Activated CD8-positive, alpha-beta T cell treated with anti-CD3 and anti-CD28 coated beads, Interleukin-2, amount 10 ng/mL, durations not matched to agents 7 days and 5 days (primary cell): ENCODE data around the gene MINDY3. TPM values are rescaled to one million over a fixed set of nuclear protein-coding genes. Genes with fewer than 3 reads are reported as not detected.

Experiments
- ATAC-seq: fragments of 150-1000 bp; cut with Tn5 transposase; one replicate; pipeline ENCODE4 v1.10.0; 2021; ENCODE audit warnings: moderate library complexity
- CTCF ChIA-PET: fragments of 350-600 bp; sonication (Branson Sonifier 250); formaldehyde crosslinking; loops from one replicate; lab custom pipeline; 2021; ENCODE audit warnings: antibody characterized with exemption; lab: Charles Lee
- POLR2A ChIA-PET: fragments of 350-600 bp; sonication (Branson Sonifier 250); formaldehyde crosslinking; loops from one replicate; lab custom pipeline; 2021; ENCODE audit warnings: antibody characterized with exemption; lab: Charles Lee
- DNase-seq: peaks from one replicate; pipeline ENCODE4 v3.0.0-alpha.2; 2020
- H3K27ac Mint-ChIP-seq: one replicate; pipeline ENCODE4 v1.8.0; 2021; ENCODE audit warnings: mild to moderate bottlenecking, mixed read lengths
- H3K27me3 Mint-ChIP-seq: one replicate; pipeline ENCODE4 v1.8.0; 2021; ENCODE audit warnings: low read depth, mixed read lengths
- H3K36me3 Mint-ChIP-seq: one replicate; pipeline ENCODE4 v1.8.0; 2021; ENCODE audit warnings: low read depth, mixed read lengths
- H3K4me1 Mint-ChIP-seq: one replicate; pipeline ENCODE4 v1.8.0; 2021; ENCODE audit warnings: low read depth, mixed read lengths
- H3K4me3 Mint-ChIP-seq: one replicate; pipeline ENCODE4 v1.8.0; 2021; ENCODE audit warnings: mild to moderate bottlenecking, mixed read lengths
- H3K9me3 Mint-ChIP-seq: one replicate; pipeline ENCODE4 v1.8.0; 2022; ENCODE audit warnings: mixed read lengths; ENCODE audit not compliant: insufficient read depth
- total RNA-seq, 2 experiments: library from RNA; stranded (reverse); gene quantifications; one replicate each; pipeline ENCODE4 v1.2.3, GENCODE V29; 2021

The MINDY3 gene
- total RNA-seq, 2 experiments from 2014 or later: 16.5 to 17.9 TPM

DNA sequence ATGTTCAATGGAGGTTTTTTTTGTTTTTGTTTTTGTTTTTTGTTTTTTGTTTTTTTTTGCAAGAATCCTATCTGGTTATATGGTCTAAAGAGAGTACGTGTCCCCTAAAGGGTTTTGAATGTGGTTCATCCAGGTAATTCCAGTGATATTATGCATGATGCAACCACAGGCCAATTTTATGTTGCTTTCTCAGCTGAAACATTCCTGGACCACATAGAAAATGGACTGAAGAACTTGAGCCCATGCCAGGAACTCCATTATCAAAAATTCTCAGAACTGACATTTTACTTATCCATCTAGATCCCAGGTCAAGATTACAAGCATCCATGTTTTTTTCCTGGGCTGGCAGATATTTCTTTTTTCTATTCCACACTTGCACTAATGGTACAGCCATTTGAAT lies 11.5 kb upstream of the MINDY3 start:
- DNase-seq: no peak
- Mint-ChIP-seq H3K27me3 (peaks cover 50% of the 10 kb centered on the region), H3K4me1 (no peaks in the 10 kb centered on the region), H3K9me3 (peaks cover 5% of the 10 kb centered on the region), H3K36me3 (no peaks in the 10 kb centered on the region), H3K4me3 (no peak overlapping the region), H3K27ac (no peak overlapping the region)
- POLR2A ChIA-PET: no interaction called here
- no peak for ATAC-seq
- CTCF ChIA-PET: no interaction called here

- Mint-ChIP-seq H3K4me1 (no peaks in the 10 kb centered on the region), H3K4me3 (no peak overlapping the region), H3K36me3 (no peaks in the 10 kb centered on the region), H3K27me3 (peaks cover 46% of the 10 kb centered on the region), H3K27ac (no peak overlapping the region), H3K9me3 (peaks cover 5% of the 10 kb centered on the region)
- POLR2A ChIA-PET: no interaction called here
- no peak for ATAC-seq
- CTCF ChIA-PET: no interaction called here
- DNase-seq: no peak
Measured at GRCh38 chr10:15869935-15870334, 9.6 kb upstream of the MINDY3 start.

GRCh38 chr10:15868006-15868405 lies 7.7 kb upstream of the MINDY3 start:
- peaks cover 45% of the 10 kb centered on the region for H3K27me3 Mint-ChIP-seq
- no peak overlapping the region for H3K27ac Mint-ChIP-seq
- POLR2A ChIA-PET: no interaction called here
- no peak for DNase-seq
- no peaks in the 10 kb centered on the region for H3K36me3 Mint-ChIP-seq
- H3K4me3 Mint-ChIP-seq: no peak overlapping the region
- ATAC-seq: no peak
- CTCF ChIA-PET: no interaction called here
- no peaks in the 10 kb centered on the region for H3K4me1 Mint-ChIP-seq
- peaks cover under 1% of the 10 kb centered on the region for H3K9me3 Mint-ChIP-seq

DNA sequence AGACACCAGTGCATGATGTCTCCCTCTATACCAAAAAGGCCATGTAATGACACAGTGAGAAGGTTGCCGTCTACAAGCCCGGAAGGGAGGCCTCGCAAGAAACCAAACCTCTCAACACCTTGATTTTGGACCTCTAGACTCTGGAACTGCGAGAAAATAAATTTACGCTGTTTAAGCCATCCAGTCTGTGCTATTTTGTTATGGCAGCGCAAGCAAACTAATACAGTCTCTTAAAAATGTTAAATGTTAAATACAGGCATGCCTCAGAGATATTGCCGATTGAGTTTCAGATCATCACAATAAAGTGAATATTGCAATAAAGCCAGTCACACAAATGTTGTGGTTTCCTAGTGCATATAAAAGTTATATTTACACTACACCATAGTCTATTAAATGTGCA lies 5.0 kb upstream of the MINDY3 start:
- H3K27ac Mint-ChIP-seq: no peak overlapping the region
- H3K9me3 Mint-ChIP-seq: no peaks in the 10 kb centered on the region
- no peak overlapping the region for H3K4me3 Mint-ChIP-seq
- no peak for DNase-seq
- CTCF ChIA-PET: no interaction called here
- no peaks in the 10 kb centered on the region for H3K4me1 Mint-ChIP-seq
- H3K27me3 Mint-ChIP-seq: peaks cover 34% of the 10 kb centered on the region
- no peak for ATAC-seq
- POLR2A ChIA-PET: no interaction called here
- peaks cover 3% of the 10 kb centered on the region for H3K36me3 Mint-ChIP-seq

DNA sequence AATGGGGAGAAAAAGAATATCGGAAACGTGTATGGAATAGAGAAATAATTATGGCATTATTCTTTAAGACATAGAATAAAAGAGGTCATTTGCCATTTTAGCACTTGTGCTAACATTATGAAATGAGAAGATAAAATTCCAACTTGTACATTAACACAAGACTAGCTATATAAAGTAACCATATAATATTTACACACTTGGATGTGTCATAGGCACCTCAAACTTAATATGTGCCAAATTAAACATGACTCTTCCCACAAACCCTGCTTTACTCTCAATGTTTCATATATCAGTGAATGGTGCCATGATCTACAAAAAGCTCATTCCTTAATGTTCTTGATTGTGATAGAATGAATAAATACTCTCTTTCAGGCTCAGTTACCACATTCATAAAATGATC lies 4.1 kb upstream of the MINDY3 start:
- ChIA-PET CTCF (no interaction called here), POLR2A (no interaction called here)
- Mint-ChIP-seq H3K4me3 (no peak overlapping the region), H3K9me3 (no peaks in the 10 kb centered on the region), H3K27me3 (peaks cover 31% of the 10 kb centered on the region), H3K4me1 (no peaks in the 10 kb centered on the region), H3K36me3 (peaks cover 5% of the 10 kb centered on the region), H3K27ac (no peak overlapping the region)
- no peak for DNase-seq
- ATAC-seq: no peak

- H3K27me3 Mint-ChIP-seq: peaks cover 31% of the 10 kb centered on the region
- ChIA-PET POLR2A (no interaction called here), CTCF (no interaction called here)
- no peak overlapping the region for H3K4me3 Mint-ChIP-seq
- H3K4me1 Mint-ChIP-seq: peaks cover 3% of the 10 kb centered on the region
- H3K27ac Mint-ChIP-seq: no peak overlapping the region
- ATAC-seq: no peak
- H3K9me3 Mint-ChIP-seq: no peaks in the 10 kb centered on the region
- peaks cover 5% of the 10 kb centered on the region for H3K36me3 Mint-ChIP-seq
- DNase-seq: no peak
Measured at GRCh38 chr10:15863733-15864132, 3.4 kb upstream of the MINDY3 start.

DNA sequence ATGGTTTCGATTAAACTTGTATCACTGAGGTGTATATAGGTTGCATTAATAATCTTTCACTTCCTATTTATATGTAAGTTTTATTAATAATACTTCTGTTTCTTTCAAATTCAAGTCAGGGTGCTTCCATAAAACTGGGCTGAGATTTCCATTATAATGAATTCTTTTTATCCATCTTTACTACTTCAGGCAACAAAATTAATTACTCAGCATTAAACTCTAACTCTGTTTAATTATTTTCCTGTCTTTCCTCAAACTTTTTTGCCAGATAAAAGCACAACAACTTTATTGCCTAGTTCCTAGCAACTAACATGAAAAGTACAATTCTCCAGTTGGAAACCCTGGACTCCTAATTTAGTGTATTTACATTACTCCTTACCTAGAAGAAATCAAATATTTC lies 3.0 kb upstream of the MINDY3 start:
- H3K9me3 Mint-ChIP-seq: no peaks in the 10 kb centered on the region
- ATAC-seq (no peak), DNase-seq (no peak)
- no peak overlapping the region for H3K27ac Mint-ChIP-seq
- CTCF ChIA-PET: no interaction called here
- H3K27me3 Mint-ChIP-seq: peaks cover 28% of the 10 kb centered on the region
- POLR2A ChIA-PET: no interaction called here
- peaks cover 6% of the 10 kb centered on the region for H3K4me1 Mint-ChIP-seq
- no peak overlapping the region for H3K4me3 Mint-ChIP-seq
- H3K36me3 Mint-ChIP-seq: peaks cover 5% of the 10 kb centered on the region

DNA sequence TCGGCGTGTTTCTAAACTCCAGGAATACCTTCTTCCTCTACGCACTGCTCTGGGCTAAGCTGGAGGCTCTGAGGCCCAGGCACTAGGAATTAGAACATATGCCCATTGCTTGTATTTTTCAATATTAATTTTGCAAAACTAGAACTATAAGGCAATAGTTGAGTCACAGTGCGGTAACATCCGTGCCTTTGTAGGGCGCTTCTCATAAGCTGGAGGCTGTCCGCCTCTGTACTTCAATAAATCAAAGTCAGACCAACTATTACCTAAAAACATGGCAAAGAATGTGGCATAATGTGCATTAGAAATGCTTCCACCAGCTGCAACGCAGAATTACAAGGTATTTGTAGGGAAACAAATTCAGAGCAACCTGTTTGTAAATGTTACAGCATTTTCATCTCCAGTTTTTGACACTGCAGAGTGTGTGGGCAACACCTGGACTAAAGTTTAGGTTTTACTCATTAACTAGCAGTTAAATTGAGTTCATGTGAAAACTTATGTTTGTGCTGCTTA lies 440 bp upstream of the MINDY3 start:
- peaks cover 24% of the 10 kb centered on the region for H3K4me1 Mint-ChIP-seq
- POLR2A ChIA-PET: interaction anchor here (0.5 to 1.5 kb wide), 3 partner anchors 29 to 577 kb away, joined by 3 read pairs; no protein-coding TSS in a partner anchor
- ATAC-seq (no peak), DNase-seq (no peak)
- H3K36me3 Mint-ChIP-seq: peaks cover 14% of the 10 kb centered on the region
- peak overlapping the region; percentile 95 for H3K27ac Mint-ChIP-seq
- no peaks in the 10 kb centered on the region for H3K9me3 Mint-ChIP-seq
- H3K4me3 Mint-ChIP-seq: peak overlapping the region; percentile 97
- CTCF ChIA-PET: interaction anchor here (1.1 to 1.5 kb wide), 4 partner anchors 18 to 916 kb away, joined by 3 to 6 read pairs (median 3); no protein-coding TSS in a partner anchor
- H3K27me3 Mint-ChIP-seq: peaks cover 11% of the 10 kb centered on the region

DNA sequence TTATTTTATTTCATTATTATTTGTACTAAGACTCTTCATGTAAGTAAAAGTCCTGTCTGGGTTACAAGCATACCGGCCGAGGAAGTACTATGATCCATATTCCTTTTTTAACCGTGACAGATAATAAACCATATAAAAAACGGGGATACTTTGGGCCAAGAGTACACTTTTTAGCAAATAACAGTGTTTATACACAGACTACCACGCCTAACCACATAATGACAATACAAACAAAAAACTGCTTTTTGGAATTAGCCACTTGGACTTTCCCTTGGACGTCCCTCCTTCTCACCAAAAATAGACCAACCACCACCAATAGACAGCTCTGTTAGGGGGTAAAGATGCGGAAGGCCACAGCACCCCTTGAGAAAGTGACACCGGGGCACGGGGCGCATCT lies 800 bp downstream of the MINDY3 start:
- peak overlapping the region; percentile 97 for H3K4me3 Mint-ChIP-seq
- H3K36me3 Mint-ChIP-seq: peaks cover 22% of the 10 kb centered on the region
- ATAC-seq (no peak), DNase-seq (no peak)
- no peaks in the 10 kb centered on the region for H3K9me3 Mint-ChIP-seq
- H3K27ac Mint-ChIP-seq: peak overlapping the region; percentile 95
- H3K27me3 Mint-ChIP-seq: peaks cover 5% of the 10 kb centered on the region
- CTCF ChIA-PET: interaction anchor here (1.1 to 1.5 kb wide), 3 partner anchors 17 to 918 kb away, joined by 3 to 6 read pairs (median 3); no protein-coding TSS in a partner anchor
- POLR2A ChIA-PET: interaction anchor here (0.8 to 1.5 kb wide), 3 partner anchors 28 to 762 kb away, joined by 3 read pairs; partner anchors contain the start of gene PTER
- peaks cover 24% of the 10 kb centered on the region for H3K4me1 Mint-ChIP-seq

- Mint-ChIP-seq H3K4me3 (peak overlapping the region; percentile 63), H3K9me3 (no peaks in the 10 kb centered on the region), H3K27me3 (peaks cover 3% of the 10 kb centered on the region), H3K36me3 (peaks cover 28% of the 10 kb centered on the region), H3K4me1 (peaks cover 24% of the 10 kb centered on the region), H3K27ac (no peak overlapping the region)
- ChIA-PET POLR2A (interaction anchor here (0.8 kb wide), 1 partner anchor 761 kb away, joined by 3 read pairs; no protein-coding TSS in a partner anchor), CTCF (interaction anchor here (1.3 kb wide), 1 partner anchor 43 kb away, joined by 3 read pairs; no protein-coding TSS in a partner anchor)
- no peak for DNase-seq
- ATAC-seq: no peak
Measured at GRCh38 chr10:15858861-15859281, 1.4 kb downstream of the MINDY3 start.

GRCh38 chr10:15857107-15857575 lies 3.2 kb downstream of the MINDY3 start:
- no peak overlapping the region for H3K27ac Mint-ChIP-seq
- DNase-seq (no peak), ATAC-seq (no peak)
- H3K36me3 Mint-ChIP-seq: peaks cover 38% of the 10 kb centered on the region
- peaks cover 24% of the 10 kb centered on the region for H3K4me1 Mint-ChIP-seq
- CTCF ChIA-PET: interaction anchor here (0.6 to 0.8 kb wide), 2 partner anchors 19 to 46 kb away, joined by 3 read pairs; no protein-coding TSS in a partner anchor
- H3K4me3 Mint-ChIP-seq: no peak overlapping the region
- no peaks in the 10 kb centered on the region for H3K27me3 Mint-ChIP-seq
- H3K9me3 Mint-ChIP-seq: no peaks in the 10 kb centered on the region
- POLR2A ChIA-PET: no interaction called here

DNA sequence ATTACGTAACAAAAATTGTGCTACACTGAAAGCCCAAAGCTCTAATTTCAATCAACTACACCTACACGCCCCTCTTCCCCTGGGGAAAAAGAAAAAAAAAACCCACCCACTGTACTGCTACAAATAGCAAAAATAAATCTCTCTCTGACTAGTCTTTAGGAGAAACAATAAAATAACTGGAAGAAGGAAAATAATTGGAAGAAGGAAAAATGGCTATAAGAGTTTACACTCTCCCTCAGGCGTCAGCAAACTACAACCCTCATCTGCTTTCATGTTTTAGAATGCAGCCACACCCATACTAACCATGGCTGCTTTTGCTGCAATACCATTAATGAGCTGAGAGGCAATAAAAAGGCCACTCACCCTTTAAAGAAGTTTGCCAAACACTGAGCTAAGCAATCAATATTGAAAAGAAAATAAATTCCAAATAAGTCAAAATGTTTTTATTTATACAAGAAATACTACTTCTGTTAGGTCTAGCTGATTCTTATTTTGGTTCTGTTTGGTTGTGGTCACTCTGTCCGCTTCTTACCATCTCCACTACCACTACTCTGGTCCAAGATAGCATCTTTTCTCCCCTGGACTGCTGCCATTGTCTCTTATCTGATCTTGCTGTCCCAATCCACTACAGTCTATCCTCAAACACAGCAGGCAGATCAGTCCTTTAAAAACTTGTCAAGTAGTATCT lies 3.8 kb downstream of the MINDY3 start:
- Mint-ChIP-seq H3K9me3 (peaks cover 3% of the 10 kb centered on the region), H3K36me3 (peaks cover 44% of the 10 kb centered on the region), H3K4me3 (no peak overlapping the region), H3K27ac (no peak overlapping the region), H3K4me1 (peaks cover 24% of the 10 kb centered on the region), H3K27me3 (no peaks in the 10 kb centered on the region)
- POLR2A ChIA-PET: no interaction called here
- DNase-seq (no peak), ATAC-seq (no peak)
- CTCF ChIA-PET: interaction anchor here (0.6 kb wide), 1 partner anchor 46 kb away, joined by 3 read pairs; no protein-coding TSS in a partner anchor
